ENCODE data around the gene KIAA1671.

KIAA1671 gene

DNA sequence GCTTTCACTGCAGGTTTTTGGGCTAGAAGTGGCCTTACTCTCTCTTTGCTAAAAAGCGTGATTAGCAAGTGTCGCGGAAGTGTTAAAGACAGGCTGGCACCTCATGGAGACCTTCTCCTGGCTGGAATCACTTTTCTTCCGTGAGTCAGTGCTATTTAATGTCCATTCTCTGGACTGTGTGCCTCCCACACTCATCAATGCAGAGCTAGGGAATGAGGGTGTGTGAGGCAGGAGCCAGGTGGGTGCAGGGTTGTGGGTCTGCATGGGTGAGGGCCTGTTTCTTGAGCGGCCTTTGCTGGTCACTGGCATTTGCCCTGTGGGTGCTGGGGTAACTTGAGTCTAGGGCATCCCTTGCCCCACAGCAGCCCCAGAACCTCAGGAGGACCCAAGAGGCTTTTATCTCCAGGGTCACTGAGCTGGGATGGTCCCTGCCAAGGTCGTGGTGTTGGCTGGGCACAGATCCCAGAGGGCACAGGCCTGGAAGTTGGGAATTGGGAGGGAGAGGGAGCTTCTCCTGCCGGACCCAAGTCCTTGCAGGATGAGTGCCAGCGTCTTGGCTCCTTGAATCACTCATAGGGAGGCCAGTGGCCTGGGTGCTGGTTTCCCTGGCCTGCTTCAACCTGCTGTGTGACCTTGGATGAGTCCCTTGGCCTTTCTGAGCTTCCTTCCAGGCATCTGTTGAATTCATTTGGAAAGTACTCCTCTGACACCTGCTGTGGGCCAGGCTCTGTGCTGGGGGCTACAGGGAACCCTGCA lies 30.0 kb downstream of the KIAA1671 start:
- DNase-seq, result no peak

- no peak for DNase-seq
Measured at GRCh38 chr22:24983151-24983550, 30.6 kb downstream of the KIAA1671 start.

GRCh38 chr22:24984122-24984521 lies 31.6 kb downstream of the KIAA1671 start:
- no peak for DNase-seq

DNA sequence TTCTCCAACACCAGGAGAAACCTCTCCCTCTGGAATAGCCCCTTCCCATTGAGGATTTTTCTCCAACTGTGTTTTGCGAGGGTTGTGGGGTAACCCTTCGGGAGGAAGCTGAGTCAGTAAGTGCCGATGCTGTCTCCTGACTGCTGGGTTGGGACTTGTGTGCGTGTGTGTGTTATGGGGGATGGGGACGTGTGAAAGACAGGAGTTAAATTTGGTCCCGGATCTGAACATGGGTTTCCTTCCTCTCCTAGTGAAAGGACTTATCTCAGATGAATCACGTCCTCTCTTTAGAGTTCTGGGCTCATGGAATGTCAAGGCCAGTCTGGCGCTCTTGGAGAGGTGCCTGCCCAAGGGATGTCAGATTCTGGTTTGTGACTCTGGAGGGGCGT lies 33.3 kb downstream of the KIAA1671 start:
- no peak for DNase-seq

DNA sequence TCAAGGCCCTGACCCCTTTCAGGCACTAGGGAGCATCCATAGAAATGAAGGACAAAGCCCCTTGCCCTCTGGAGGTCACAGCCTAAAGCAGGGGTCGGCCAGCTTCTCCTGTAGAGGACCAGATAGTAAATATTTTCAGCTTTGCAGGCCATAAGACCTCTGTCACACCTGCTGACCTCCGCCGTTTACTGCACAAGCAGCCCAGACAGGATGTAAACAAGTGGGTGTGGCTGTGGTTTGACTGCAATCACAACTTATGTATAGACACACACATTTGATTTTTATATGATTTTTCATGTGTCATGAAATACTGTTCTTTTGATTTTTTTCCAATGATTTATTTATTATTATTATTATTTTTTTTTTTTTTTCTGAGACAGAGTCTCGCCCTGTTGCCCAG lies 34.3 kb downstream of the KIAA1671 start:
- DNase-seq, result no peak

GRCh38 chr22:24989135-24989534 lies 36.6 kb downstream of the KIAA1671 start:
- DNase-seq, result no peak

DNA sequence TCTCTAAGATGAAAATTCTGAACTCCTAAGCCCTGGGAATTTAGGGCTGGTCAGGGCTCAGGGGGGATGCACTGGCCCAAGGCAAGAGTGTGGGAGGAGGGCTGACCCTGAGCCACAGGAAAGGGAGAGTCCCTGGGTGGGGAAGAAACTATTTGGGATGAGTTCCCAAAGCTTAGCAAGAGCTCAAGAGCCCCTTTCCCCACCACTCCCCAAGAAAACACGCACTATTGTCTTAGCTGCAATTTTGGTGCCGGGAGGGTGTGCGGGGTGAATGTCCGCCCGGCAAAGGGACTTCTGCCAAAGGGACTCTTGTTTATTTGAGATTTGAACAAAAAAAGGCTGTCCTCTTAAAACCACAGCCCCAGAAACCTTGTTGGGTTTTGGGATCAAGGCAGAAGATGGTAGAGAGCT lies 37.0 kb downstream of the KIAA1671 start:
- DNase-seq, result no peak

DNA sequence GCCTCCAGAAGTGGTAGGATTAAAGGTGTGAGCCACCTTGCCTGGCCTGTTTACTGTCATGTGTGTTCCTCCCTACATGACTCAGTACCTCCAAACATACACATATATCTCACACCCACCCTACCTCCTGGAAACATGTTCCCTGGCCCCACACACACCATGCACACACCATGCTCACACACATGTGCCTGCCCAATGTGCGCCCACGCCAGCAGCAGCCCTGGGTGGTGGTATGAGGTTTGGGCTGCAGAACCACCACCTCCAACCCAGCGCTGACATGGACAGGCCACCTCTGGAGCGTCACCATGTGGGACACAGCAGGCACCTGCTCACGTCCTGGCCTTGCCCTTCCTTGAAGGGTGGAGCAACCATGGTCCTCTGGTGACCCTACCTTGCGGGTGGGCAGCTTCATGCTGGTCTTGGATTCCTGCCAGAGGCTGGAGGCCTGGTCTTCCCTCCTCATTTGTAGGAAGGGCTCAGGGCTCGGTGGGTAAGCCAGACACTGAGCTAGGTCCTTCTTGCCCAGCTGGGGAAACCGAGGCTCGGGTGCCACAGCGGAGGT lies 37.9 kb downstream of the KIAA1671 start:
- no peak for DNase-seq

DNA sequence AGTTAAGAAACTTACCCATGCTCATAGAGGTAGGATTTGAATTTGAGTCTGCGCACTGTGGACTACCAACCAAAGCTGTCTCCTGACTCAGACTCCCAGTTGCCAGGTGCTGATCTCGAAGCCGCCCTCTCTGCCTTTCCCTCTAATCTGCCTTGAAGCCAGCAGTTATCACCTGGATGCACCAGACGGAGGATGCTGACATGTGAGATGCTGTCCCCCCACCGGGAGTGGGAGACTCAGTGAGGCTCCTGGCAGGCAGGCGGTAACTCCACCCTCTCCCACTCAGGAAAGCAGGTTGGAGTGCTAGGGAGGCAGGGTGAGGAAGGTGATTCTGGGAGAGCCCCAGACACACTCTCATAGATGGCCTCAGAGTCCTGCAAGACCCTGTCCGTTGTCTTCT lies 40.4 kb downstream of the KIAA1671 start:
- DNase-seq, result no peak

GRCh38 chr22:24994070-24994763 lies 41.7 kb downstream of the KIAA1671 start:
- DNase-seq, result no peak

GRCh38 chr22:24995649-24996180 lies 43.2 kb downstream of the KIAA1671 start:
- DNase-seq, result no peak

GRCh38 chr22:24996420-24996952 lies 44.0 kb downstream of the KIAA1671 start:
- DNase-seq, result no peak

GRCh38 chr22:24997023-24997422 lies 44.5 kb downstream of the KIAA1671 start:
- no peak for DNase-seq

- no peak for DNase-seq
Measured at GRCh38 chr22:25000686-25001085, 48.2 kb downstream of the KIAA1671 start.

DNA sequence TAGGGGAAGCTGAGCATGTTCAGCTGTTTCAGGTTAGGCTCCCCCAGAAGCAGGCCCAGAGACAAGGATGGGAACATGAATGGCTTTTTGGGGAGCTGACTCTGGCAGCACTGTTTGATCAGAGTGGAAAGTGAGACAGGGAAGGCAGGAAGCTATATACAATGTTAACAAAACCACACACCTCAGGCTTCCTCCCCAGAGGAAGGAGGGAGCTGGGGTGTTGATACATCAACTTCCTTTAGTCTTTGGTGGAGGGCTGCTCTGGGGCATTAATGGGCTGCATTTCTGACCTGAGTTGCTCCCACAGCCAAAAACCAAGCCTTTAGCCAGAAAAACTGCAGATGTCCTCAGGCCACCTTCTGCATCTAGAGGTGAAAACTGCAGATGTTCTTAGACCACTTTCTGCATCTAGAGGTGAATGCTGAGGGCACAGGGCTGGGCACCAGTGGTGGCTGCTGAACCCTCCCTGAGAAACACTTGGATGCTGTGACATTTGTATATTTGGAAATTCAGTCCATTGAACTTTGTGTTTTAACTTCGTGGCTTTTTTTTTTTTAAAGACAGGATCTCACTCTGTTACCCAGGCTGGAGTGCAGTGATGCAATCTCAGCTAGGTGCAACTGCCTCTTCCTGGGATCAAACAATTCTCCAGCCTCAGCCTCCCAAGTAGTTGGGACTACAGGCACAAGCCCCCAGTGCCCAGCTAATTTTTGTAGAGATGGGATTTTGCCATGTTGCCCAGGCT lies 49.9 kb downstream of the KIAA1671 start:
- no peak for DNase-seq

- DNase-seq, result no peak
Measured at GRCh38 chr22:25006354-25006753, 53.8 kb downstream of the KIAA1671 start.

DNA sequence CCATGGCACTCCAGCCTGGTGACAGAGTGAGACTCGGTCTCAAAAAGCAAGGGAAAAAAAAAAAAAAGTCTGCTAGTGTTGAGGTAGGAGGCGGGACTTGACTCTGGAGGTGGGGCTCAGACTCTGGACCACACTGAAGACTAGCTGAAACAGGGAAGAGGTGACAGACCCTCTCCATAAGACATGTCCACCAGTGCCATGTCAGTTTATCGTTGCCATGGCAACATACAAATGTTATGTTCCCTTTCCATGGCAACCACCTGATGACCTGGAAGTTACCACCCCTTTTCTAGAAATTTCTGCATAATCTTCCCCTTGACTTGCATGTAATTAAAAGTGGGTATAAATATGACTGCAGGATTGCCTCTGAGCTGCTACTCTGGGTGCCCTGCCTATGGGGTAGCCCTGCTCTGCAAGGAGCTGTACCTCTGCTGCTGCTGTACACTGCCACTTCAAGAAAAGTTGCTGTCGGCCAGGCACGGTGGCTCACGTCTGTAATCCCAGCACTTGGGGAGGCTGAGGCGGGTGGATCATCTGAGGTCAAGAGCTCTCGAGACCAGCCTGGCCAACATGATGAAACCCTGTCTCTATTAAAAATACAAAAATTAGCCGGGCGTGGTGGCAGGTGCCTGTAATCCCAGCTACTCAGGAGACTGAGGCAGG lies 55.1 kb downstream of the KIAA1671 start:
- DNase-seq, result no peak

DNA sequence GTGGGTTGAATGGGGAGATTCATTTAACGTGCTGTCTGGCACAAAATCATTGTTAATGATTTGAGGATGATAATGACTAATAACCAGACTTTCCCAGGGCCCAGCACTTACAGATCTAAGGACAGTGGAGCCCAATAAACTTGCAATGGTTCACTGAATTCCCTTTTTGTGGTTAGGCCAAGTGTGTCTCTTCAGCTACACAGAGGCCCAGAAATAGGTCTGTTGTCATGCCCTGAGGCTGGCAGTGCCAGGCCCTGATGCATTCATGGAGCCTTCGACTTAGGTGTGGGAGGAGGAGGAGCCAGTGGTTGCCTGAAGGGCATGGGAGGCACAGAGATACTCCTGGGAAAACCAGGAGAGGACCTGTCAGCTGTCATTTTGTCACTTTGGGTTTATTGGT lies 56.1 kb downstream of the KIAA1671 start:
- no peak for DNase-seq

DNA sequence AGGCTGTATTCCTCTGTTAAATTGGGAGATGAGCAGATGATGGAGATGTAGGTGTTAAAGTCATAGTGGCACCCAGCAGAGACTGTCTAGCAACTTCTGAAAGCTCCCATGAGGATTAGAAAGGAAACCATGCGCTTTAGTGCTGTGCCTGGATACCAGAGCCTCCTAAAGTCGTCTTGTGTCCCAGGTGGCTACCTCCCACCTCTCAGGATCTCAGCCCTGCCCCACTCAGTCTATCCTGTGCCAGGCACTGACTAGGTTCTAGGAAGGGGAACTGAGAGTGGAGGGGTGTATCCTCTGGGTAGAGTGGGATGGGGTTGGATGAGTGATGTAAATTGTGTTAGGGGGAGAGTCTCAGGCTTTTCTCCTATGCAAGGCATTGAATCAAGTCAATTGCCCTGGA lies 60.2 kb downstream of the KIAA1671 start:
- no peak for DNase-seq

DNA sequence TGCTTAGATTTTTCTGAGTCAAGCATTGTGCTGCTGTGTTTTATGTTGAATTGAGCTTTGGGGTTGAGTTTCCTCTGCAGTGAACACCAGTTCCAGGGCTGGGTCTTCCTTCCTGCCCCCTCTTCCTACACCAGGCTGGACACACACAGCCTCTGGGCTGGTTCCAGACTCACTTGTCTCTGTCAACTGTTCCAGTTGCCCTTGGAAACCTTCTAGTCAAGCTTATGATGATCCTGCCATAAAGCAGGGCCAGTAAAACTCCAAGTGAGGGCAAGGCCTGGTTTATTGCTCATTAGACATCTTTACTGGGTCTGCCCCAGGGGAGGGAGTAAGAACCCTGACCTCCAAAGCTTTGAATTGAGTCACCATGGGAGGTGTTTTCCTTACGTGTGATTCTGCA lies 61.1 kb downstream of the KIAA1671 start:
- no peak for DNase-seq

DNA sequence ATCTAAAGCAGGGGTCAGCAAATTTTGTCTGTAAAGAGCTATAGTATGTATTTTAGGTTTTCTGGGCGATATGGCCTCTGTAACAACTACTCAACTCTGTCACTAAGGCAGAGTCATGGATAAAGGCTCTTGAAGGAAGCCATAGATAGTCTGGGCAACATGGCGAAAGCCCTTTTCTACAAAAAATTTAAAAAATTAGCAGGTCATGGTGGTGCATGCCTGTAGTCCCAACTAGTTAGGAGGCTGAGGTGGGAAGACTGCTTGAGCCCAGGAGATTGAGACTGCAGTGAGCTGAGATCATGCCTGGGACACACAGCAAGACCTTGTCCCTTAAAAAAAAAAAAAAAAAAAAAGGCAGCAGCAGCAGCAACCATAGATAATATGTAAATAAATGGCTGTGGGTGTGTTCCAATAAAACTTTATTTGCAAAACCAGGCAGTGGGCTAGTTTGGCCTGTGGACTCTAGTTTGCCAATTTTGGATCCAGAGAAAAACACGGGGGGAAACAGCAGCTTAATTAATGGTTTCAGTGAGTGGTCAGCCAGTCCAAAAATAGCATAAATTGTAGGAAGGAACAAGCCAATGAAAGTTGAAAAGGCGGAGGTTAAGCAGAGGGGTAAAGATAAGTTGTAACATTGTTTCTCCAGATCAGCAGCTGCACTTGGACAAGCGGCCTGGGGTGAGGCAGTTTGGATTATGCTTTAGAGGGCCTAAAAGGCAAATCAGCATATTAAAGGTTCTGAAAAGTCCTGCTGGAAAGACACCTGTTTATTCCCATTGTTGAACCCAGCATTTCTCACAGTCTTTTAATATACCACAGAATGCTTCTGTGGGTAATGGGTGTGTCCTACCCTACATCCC lies 62.6 kb downstream of the KIAA1671 start:
- DNase-seq, result no peak
